ENCODE results near the gene CLSTN2.
"Not testable (repeated sequence)": the region's sequence is repeated elsewhere in the genome, so short reads cannot be mapped to it uniquely, and the experiment has no call there.

CLSTN2 gene

GRCh38 chr3:140394488-140395133 lies 459.6 kb downstream of the CLSTN2 start:
- DNase-seq = no peak

- DNase-seq = no peak
These were observed 460.4 kb downstream of the CLSTN2 start for GRCh38 chr3:140395134-140396075.

GRCh38 chr3:140396110-140396509 lies 461.1 kb downstream of the CLSTN2 start:
- DNase-seq = no peak

- no peak for DNase-seq
These were observed 462.9 kb downstream of the CLSTN2 start for GRCh38 chr3:140397847-140398246.

GRCh38 chr3:140398387-140398786 lies 463.4 kb downstream of the CLSTN2 start:
- DNase-seq = no peak

GRCh38 chr3:140399871-140400270 lies 464.9 kb downstream of the CLSTN2 start:
- DNase-seq = no peak

GRCh38 chr3:140403079-140403478 lies 468.1 kb downstream of the CLSTN2 start:
- no peak for DNase-seq

GRCh38 chr3:140403608-140404007 lies 468.6 kb downstream of the CLSTN2 start:
- DNase-seq = no peak

GRCh38 chr3:140406655-140407054 lies 471.7 kb downstream of the CLSTN2 start:
- no peak for DNase-seq

GRCh38 chr3:140408252-140408651 lies 473.3 kb downstream of the CLSTN2 start:
- no peak for DNase-seq

- DNase-seq = no peak
These were observed 481.7 kb downstream of the CLSTN2 start for GRCh38 chr3:140416666-140417065.

GRCh38 chr3:140420621-140421357 lies 485.8 kb downstream of the CLSTN2 start:
- DNase-seq = no peak

GRCh38 chr3:140421884-140422283 lies 486.9 kb downstream of the CLSTN2 start:
- no peak for DNase-seq

GRCh38 chr3:140423146-140423545 lies 488.2 kb downstream of the CLSTN2 start:
- DNase-seq = no peak

GRCh38 chr3:140423574-140423973 lies 488.6 kb downstream of the CLSTN2 start:
- DNase-seq = not testable (repeated sequence)

- no peak for DNase-seq
These were observed 489.2 kb downstream of the CLSTN2 start for GRCh38 chr3:140424211-140424610.

GRCh38 chr3:140424726-140425125 lies 489.7 kb downstream of the CLSTN2 start:
- DNase-seq = no peak

- DNase-seq = no peak
These were observed 492.8 kb downstream of the CLSTN2 start for GRCh38 chr3:140427786-140428185.

GRCh38 chr3:140428380-140428779 lies 493.4 kb downstream of the CLSTN2 start:
- DNase-seq = no peak

- no peak for DNase-seq
These were observed 494.8 kb downstream of the CLSTN2 start for GRCh38 chr3:140429791-140430190.

GRCh38 chr3:140430494-140430893 lies 495.5 kb downstream of the CLSTN2 start:
- no peak for DNase-seq

GRCh38 chr3:140432229-140432669 lies 497.3 kb downstream of the CLSTN2 start:
- no peak for DNase-seq

- no peak for DNase-seq
These were observed 498.4 kb downstream of the CLSTN2 start for GRCh38 chr3:140433431-140433830.

Data from GOT3 (cell line).